Peyer's patch (tissue), 4 donors: Measurements from ENCODE around the gene PDE1C.

ENCODE experiments used
- CTCF ChIP-seq, 6 experiments: fragments of 450-650 bp in 4 of 6; fragments of 200-600 bp in 2 of 6; sonication (generic) in 1 of 6; IDR thresholded peaks; one replicate each; pipeline ENCODE4 v1.5.1; 2017 to 2019; ENCODE audit warnings: antibody characterized with exemption in 6 of 6, mild to moderate bottlenecking in 3 of 6, moderate library complexity in 1 of 6
- POLR2A ChIP-seq, 2 donors: fragments of 450-650 bp; IDR thresholded peaks; one replicate each; pipeline ENCODE4 v1.5.1; 2017; ENCODE audit warnings: antibody characterized with exemption in 2 of 2, mild to moderate bottlenecking in 2 of 2, moderate library complexity in 2 of 2

DNA sequence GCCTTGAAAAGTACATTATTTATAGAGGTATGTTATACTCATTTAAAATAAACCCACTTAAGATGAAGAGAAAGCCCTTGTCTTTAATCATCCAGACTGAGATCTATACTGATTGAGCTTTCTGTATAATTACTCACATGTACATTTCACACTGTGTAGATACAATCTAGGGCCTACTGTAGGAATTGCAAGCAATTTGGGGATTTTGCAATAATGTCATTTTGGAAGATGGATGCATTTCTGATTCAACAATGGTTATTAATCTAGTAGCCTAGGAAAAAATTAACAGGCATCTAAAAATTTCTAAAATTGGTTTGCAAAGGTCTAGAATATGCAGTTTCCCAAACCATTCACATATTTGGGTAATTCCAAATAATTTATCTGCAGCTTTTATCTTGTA is 132.2 kb downstream of the PDE1C start:
- no peak for TF ChIP-seq POLR2A (IDR thresholded peaks at IDR 0.05)
- TF ChIP-seq CTCF (IDR thresholded peaks at IDR 0.05), result no peak
